Endothelial cell (in vitro differentiated cells): ENCODE measurements around the gene TNFAIP8L3. TPM values are rescaled to one million over a fixed set of nuclear protein-coding genes. Genes with fewer than 3 reads are reported as not detected.

Source experiments
- DNase-seq: peaks from one replicate; pipeline ENCODE4 v3.0.0; 2021; ENCODE audit warnings: low spot score
- H3K27ac Mint-ChIP-seq: one replicate; pipeline ENCODE4 v1.8.0; 2021; ENCODE audit warnings: mixed read lengths, inconsistent platforms; ENCODE audit not compliant: unreplicated experiment
- H3K27me3 Mint-ChIP-seq: one replicate; pipeline ENCODE4 v1.8.0; 2021; ENCODE audit warnings: mild to moderate bottlenecking, moderate library complexity, mixed read lengths, inconsistent platforms; ENCODE audit not compliant: unreplicated experiment
- H3K36me3 Mint-ChIP-seq: one replicate; pipeline ENCODE4 v1.8.0; 2021; ENCODE audit warnings: mild to moderate bottlenecking, low read depth, mixed read lengths, inconsistent platforms; ENCODE audit not compliant: unreplicated experiment
- H3K4me1 Mint-ChIP-seq: one replicate; pipeline ENCODE4 v1.8.0; 2021; ENCODE audit warnings: mild to moderate bottlenecking, mixed read lengths, inconsistent platforms; ENCODE audit not compliant: unreplicated experiment
- H3K4me3 Mint-ChIP-seq: one replicate; pipeline ENCODE4 v1.8.0; 2021; ENCODE audit warnings: mild to moderate bottlenecking, mixed read lengths, inconsistent platforms; ENCODE audit not compliant: unreplicated experiment
- H3K9me3 Mint-ChIP-seq: one replicate; pipeline ENCODE4 v1.8.0; 2021; ENCODE audit warnings: mixed read lengths, inconsistent platforms; ENCODE audit not compliant: unreplicated experiment
- CTCF ChIP-seq: fragments of 200-600 bp; sonication (generic); IDR thresholded peaks from one replicate; pipeline ENCODE4 v1.5.0; 2021; ENCODE audit warnings: antibody characterized with exemption; ENCODE audit not compliant: unreplicated experiment
- total RNA-seq: library from RNA; stranded (reverse); fragmentation: NEBNext Ultra II Directional; extraction: Animal tissue kit (Norgen Biotek cat#: 25700); gene quantifications from one replicate; pipeline ENCODE4 v1.2.1, GENCODE V29; 2021; ENCODE audit not compliant: unreplicated experiment

Gene TNFAIP8L3
- total RNA-seq, 1 donor from 2014 or later: 0.77 TPM

- Mint-ChIP-seq H3K4me1 (no peaks in the 10 kb centered on the region), H3K36me3 (no peaks in the 10 kb centered on the region), H3K27me3 (no peaks in the 10 kb centered on the region), H3K27ac (no peak overlapping the region), H3K4me3 (no peak overlapping the region), H3K9me3 (no peaks in the 10 kb centered on the region)
- no peak for TF ChIP-seq CTCF
- no peak for DNase-seq
Measured at GRCh38 chr15:51025454-51025846, 69.3 kb downstream of the TNFAIP8L3 start.

GRCh38 chr15:51024735-51025453 is 69.8 kb downstream of the TNFAIP8L3 start:
- peaks cover 1% of the 10 kb centered on the region for H3K27me3 Mint-ChIP-seq
- H3K4me3 Mint-ChIP-seq: no peak overlapping the region
- no peak for TF ChIP-seq CTCF
- H3K36me3 Mint-ChIP-seq: no peaks in the 10 kb centered on the region
- H3K9me3 Mint-ChIP-seq: no peaks in the 10 kb centered on the region
- DNase-seq: no peak
- H3K4me1 Mint-ChIP-seq: no peaks in the 10 kb centered on the region
- no peak overlapping the region for H3K27ac Mint-ChIP-seq

GRCh38 chr15:51023499-51023898 is 71.2 kb downstream of the TNFAIP8L3 start:
- Mint-ChIP-seq H3K27me3 (peaks cover 1% of the 10 kb centered on the region), H3K36me3 (no peaks in the 10 kb centered on the region), H3K4me3 (no peak overlapping the region), H3K4me1 (no peaks in the 10 kb centered on the region), H3K9me3 (no peaks in the 10 kb centered on the region), H3K27ac (no peak overlapping the region)
- no peak for TF ChIP-seq CTCF
- no peak for DNase-seq

GRCh38 chr15:51022206-51022605 is 72.5 kb downstream of the TNFAIP8L3 start:
- TF ChIP-seq CTCF: no peak
- Mint-ChIP-seq H3K4me3 (no peak overlapping the region), H3K36me3 (no peaks in the 10 kb centered on the region), H3K4me1 (no peaks in the 10 kb centered on the region), H3K27ac (no peak overlapping the region), H3K27me3 (peaks cover 1% of the 10 kb centered on the region), H3K9me3 (no peaks in the 10 kb centered on the region)
- no peak for DNase-seq

GRCh38 chr15:51016615-51017014 is 78.1 kb downstream of the TNFAIP8L3 start:
- no peak for DNase-seq
- Mint-ChIP-seq H3K36me3 (no peaks in the 10 kb centered on the region), H3K4me3 (no peak overlapping the region), H3K27ac (no peak overlapping the region), H3K4me1 (no peaks in the 10 kb centered on the region), H3K27me3 (peaks cover 1% of the 10 kb centered on the region), H3K9me3 (no peaks in the 10 kb centered on the region)
- no peak for TF ChIP-seq CTCF
